OCI-M1 (cell line): ENCODE data around the gene SULT1C4.
A peak's percentile ranks its signal among the peaks of the same experiment; 100 is the strongest.
"Not testable (repeated sequence)": the region's sequence is repeated elsewhere in the genome, so short reads cannot be mapped to it uniquely, and the experiment has no call there.

ENCODE experiments used
- DNase-seq: peaks from one replicate; lab custom pipeline; 2025; lab: John Stamatoyannopoulos, UW

The SULT1C4 gene

GRCh38 chr2:108413711-108414095, 35.9 kb downstream of the SULT1C4 start:
- no peak for DNase-seq

- peak; percentile 11 for DNase-seq
Observed at GRCh38 chr2:108414256-108414876, 36.6 kb downstream of the SULT1C4 start.

GRCh38 chr2:108414945-108415344, 37.2 kb downstream of the SULT1C4 start:
- no peak for DNase-seq

- peak; percentile 36 for DNase-seq
Observed at GRCh38 chr2:108417254-108417653, 39.5 kb downstream of the SULT1C4 start.

GRCh38 chr2:108418416-108418815, 40.7 kb downstream of the SULT1C4 start:
- no peak for DNase-seq

- no peak for DNase-seq
Observed at GRCh38 chr2:108423067-108423466, 45.3 kb downstream of the SULT1C4 start.

GRCh38 chr2:108423502-108424251, 45.9 kb downstream of the SULT1C4 start:
- no peak for DNase-seq

GRCh38 chr2:108428286-108429009, 50.7 kb downstream of the SULT1C4 start:
- no peak for DNase-seq

- DNase-seq = not testable (repeated sequence)
Observed at GRCh38 chr2:108435578-108435977, 57.8 kb downstream of the SULT1C4 start.

- no peak for DNase-seq
Observed at GRCh38 chr2:108436976-108437375, 59.2 kb downstream of the SULT1C4 start.
